Adrenal gland (tissue), 12 donors: ENCODE measurements around the gene PDGFRA. TPM values are rescaled to one million over a fixed set of nuclear protein-coding genes. Genes with fewer than 3 reads are reported as not detected.
A peak's percentile ranks its signal among the peaks of the same experiment; 100 is the strongest.

Experiments
- DNase-seq, 7 donors: peaks; one replicate each; pipeline ENCODE4 v3.0.0-alpha.2; 2019 to 2020
- H3K27ac ChIP-seq, 5 donors: fragments of 200-600 bp; sonication (generic) in 4 of 5; 1 replicate in 3 of 5; 2 replicates in 2 of 5; pipeline versions ENCODE4 v1.5.1 to v1.8.0; 2016 to 2020; ENCODE audit warnings: mild to moderate bottlenecking in 1 of 5
- H3K27me3 ChIP-seq: fragments of 200-600 bp; 2 replicates; pipeline ENCODE4 v1.8.0; 2021
- H3K36me3 ChIP-seq, 2 donors: fragments of 200-600 bp; replicated peaks in 1 of 2; 1 replicate in 1 of 2; 2 replicates in 1 of 2; pipeline versions ENCODE4 v1.5.1 to v1.8.0; 2018 to 2022
- H3K4me1 ChIP-seq, 2 donors: fragments of 200-600 bp; replicated peaks in 1 of 2; 1 replicate in 1 of 2; 2 replicates in 1 of 2; pipeline versions ENCODE4 v1.5.1 to v1.8.0; 2018 to 2021
- H3K4me3 ChIP-seq, 4 donors: fragments of 200-600 bp; sonication (generic) in 3 of 4; one replicate each; pipeline ENCODE4 v1.5.1; 2016 to 2018
- H3K9me3 ChIP-seq, 3 donors: fragments of 200-600 bp; sonication (generic) in 1 of 3; replicated peaks in 1 of 3; 1 replicate in 2 of 3; 2 replicates in 1 of 3; pipeline versions ENCODE4 v1.5.1 to v1.8.0; 2016 to 2021
- POLR2A ChIP-seq, 2 donors: fragments of 450-650 bp; IDR thresholded peaks; one replicate each; pipeline ENCODE4 v1.6.1; 2017; ENCODE audit warnings: antibody characterized with exemption in 2 of 2, mild to moderate bottlenecking in 2 of 2, moderate library complexity in 1 of 2
- WGBS, 4 donors: extraction: QIAGEN DNeasy Blood & Tissue Kit in 2 of 4; methylation state at CpG; one replicate each; pipeline versions ENCODE4 v1.1.5 to v1.1.7; 2013 to 2017; 5-methylcytosine and 5-hydroxymethylcytosine counted together
- intact Hi-C, 2 donors: fragments of 100-400 bp; cut with DNase I; formaldehyde crosslinking; loops; one replicate each; pipeline versions ENCODE4 v1.14.1 to v1.15.0; 2022 to 2023
- polyA plus RNA-seq, 3 donors: library from polyadenylated mRNA; stranded (reverse); fragments of 200-250 nt in 2 of 3; fragments of 350-450 nt in 1 of 3; fragmentation: Illumina TruSeq in 1 of 3; extraction: RNeasy Lipid Tissue Mini Kit (QIAGEN cat#74804) in 1 of 3; gene quantifications; one replicate each; pipeline ENCODE4 v1.2.3, GENCODE V29; 2013 to 2014
- total RNA-seq, 9 donors: library from RNA; depleted of rRNA in 4 of 9; stranded (reverse); fragments of >200 nt in 4 of 9; fragments of 120-200 nt in 1 of 9; fragmentation: NEBNext Ultra II Directional in 1 of 9; extraction: Animal tissue kit (Norgen Biotek cat#: 25700) in 1 of 9; gene quantifications; one replicate each; pipeline versions ENCODE4 v1.1.0 to v1.2.4, GENCODE V29; 2013 to 2023
- TF ChIP-seq, protein P1 (sequence below), 6 experiments: fragments of 450-650 bp in 4 of 6; fragments of 200-600 bp in 2 of 6; sonication (generic) in 1 of 6; IDR thresholded peaks; 1 replicate in 5 of 6; 2 replicates in 1 of 6; pipeline versions ENCODE4 v1.5.1 to v1.8.0; 2016 to 2021; ENCODE audit warnings: antibody characterized with exemption in 6 of 6, mild to moderate bottlenecking in 2 of 6, moderate library complexity in 1 of 6
- donor health status: healthy with polysubstance abuse.
- donor health status: Bipolar disorder and iron deficiency.
- donor health status: DM: yes; HTN: yes; CAD: no.
- donor health status: DM: no; HTN: no; CAD: no.
- donor health status: DM: no; HTN: no; CAD: no.
- donor health status: DM: yes; HTN: yes; CAD: no.

Gene PDGFRA
- total and polyA plus RNA-seq, 12 donors, result 14.5 to 182 (median 90.9) TPM

DNA sequence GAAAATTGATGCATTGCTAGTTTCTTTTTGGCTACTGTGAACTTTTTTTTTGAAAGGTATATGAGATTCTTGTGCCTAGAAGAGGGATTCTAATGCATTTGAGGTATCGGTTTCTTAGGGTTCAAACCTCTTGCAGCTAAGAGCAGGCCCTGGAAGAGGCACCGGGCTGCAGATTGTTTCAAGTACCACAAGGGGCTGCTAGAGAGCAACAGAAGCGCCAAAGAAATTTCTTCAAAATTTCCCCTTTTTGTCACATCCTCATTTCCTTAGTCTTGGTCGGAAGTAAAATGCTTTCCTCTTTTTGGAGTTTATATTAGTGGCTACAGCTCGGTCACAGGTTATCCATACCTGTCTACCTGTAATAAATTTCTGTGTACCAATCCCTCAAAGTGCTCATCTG is 89.8 kb downstream of the PDGFRA start:
- Histone ChIP-seq H3K27ac (no peak overlapping the region), H3K36me3 (no peaks in the 10 kb centered on the region), H3K4me1 (no peaks in the 10 kb centered on the region), H3K9me3 (no peaks in the 10 kb centered on the region), H3K4me3 (no peak overlapping the region), H3K27me3 (no peaks in the 10 kb centered on the region)
- intact Hi-C loops, result no loop called here
- peak in 3 of 7 donors; percentile 16 to 42 (median 26) for DNase-seq
- 28 to 36% (median 29%) methylated on average over 5 of the region's 5 CpGs for WGBS, 4 donors
- no peak for TF ChIP-seq POLR2A (IDR thresholded peaks at IDR 0.05)
- TF ChIP-seq, protein P1, sequence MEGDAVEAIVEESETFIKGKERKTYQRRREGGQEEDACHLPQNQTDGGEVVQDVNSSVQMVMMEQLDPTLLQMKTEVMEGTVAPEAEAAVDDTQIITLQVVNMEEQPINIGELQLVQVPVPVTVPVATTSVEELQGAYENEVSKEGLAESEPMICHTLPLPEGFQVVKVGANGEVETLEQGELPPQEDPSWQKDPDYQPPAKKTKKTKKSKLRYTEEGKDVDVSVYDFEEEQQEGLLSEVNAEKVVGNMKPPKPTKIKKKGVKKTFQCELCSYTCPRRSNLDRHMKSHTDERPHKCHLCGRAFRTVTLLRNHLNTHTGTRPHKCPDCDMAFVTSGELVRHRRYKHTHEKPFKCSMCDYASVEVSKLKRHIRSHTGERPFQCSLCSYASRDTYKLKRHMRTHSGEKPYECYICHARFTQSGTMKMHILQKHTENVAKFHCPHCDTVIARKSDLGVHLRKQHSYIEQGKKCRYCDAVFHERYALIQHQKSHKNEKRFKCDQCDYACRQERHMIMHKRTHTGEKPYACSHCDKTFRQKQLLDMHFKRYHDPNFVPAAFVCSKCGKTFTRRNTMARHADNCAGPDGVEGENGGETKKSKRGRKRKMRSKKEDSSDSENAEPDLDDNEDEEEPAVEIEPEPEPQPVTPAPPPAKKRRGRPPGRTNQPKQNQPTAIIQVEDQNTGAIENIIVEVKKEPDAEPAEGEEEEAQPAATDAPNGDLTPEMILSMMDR (IDR thresholded peaks at IDR 0.05), result peak; percentile 50 to 76 (median 60)

GRCh38 chr4:54320826-54321685 is 92.0 kb downstream of the PDGFRA start:
- H3K4me3 ChIP-seq, result no peak overlapping the region
- intact Hi-C loops, result loop anchor here (5.0 to 10.0 kb wide), 4 partner anchors 116 to 1004 kb away; no protein-coding TSS in a partner anchor

GRCh38 chr4:54322818-54323417 is 93.8 kb downstream of the PDGFRA start:
- intact Hi-C loops, result loop anchor here (5.0 to 10.0 kb wide), 4 partner anchors 114 to 1002 kb away; no protein-coding TSS in a partner anchor
- peak; percentile 67 to 86 (median 70) for DNase-seq
- Histone ChIP-seq H3K36me3 (no peaks in the 10 kb centered on the region), H3K27me3 (no peaks in the 10 kb centered on the region), H3K4me3 (no peak overlapping the region), H3K4me1 (no peaks in the 10 kb centered on the region), H3K9me3 (no peaks in the 10 kb centered on the region), H3K27ac (no peak overlapping the region)
- WGBS, 4 donors, result 32 to 43% (median 39%) methylated on average over 10 of the region's 10 CpGs
- no peak for TF ChIP-seq POLR2A (IDR thresholded peaks at IDR 0.05)
- TF ChIP-seq, protein P1 (IDR thresholded peaks at IDR 0.05), result peak; percentile 56 to 73 (median 70)

More at GRCh38 chr4:54320826-54321685, 92.0 kb downstream of the PDGFRA start:
- DNase-seq, result no peak
- no peak overlapping the region for H3K27ac ChIP-seq
- TF ChIP-seq, protein P1 (IDR thresholded peaks at IDR 0.05), result no peak
- TF ChIP-seq POLR2A (IDR thresholded peaks at IDR 0.05), result no peak
- no peaks in the 10 kb centered on the region for H3K9me3 ChIP-seq
- H3K36me3 ChIP-seq, result no peaks in the 10 kb centered on the region
- no peaks in the 10 kb centered on the region for H3K4me1 ChIP-seq
- 85 to 89% (median 88%) methylated on average over 7 of the region's 7 CpGs for WGBS, 4 donors
- H3K27me3 ChIP-seq, result no peaks in the 10 kb centered on the region

GRCh38 chr4:54330896-54331295 is 101.8 kb downstream of the PDGFRA start:
- no peaks in the 10 kb centered on the region for H3K27me3 ChIP-seq
- intact Hi-C loops, result no loop called here
- TF ChIP-seq, protein P1 (IDR thresholded peaks at IDR 0.05), result no peak
- TF ChIP-seq POLR2A (IDR thresholded peaks at IDR 0.05), result no peak
- no peaks in the 10 kb centered on the region for H3K36me3 ChIP-seq
- H3K4me3 ChIP-seq, result no peak overlapping the region
- no peaks in the 10 kb centered on the region for H3K9me3 ChIP-seq
- H3K4me1 ChIP-seq, result no peaks in the 10 kb centered on the region
- DNase-seq, result no peak
- 78 to 83% (median 80%) methylated on average over 3 of the region's 3 CpGs for WGBS, 4 donors
- H3K27ac ChIP-seq, result no peak overlapping the region
